ENCODE data around the gene VTI1A. TPM values are rescaled to one million over a fixed set of nuclear protein-coding genes. Genes with fewer than 3 reads are reported as not detected.
A peak's percentile ranks its signal among the peaks of the same experiment; 100 is the strongest.

Gene VTI1A
- total RNA-seq, 1 donor from 2014 or later = 33.3 TPM

GRCh38 chr10:112634096-112634830, 187.2 kb downstream of the VTI1A start:
- Histone ChIP-seq H3K9ac (ENCODE audit: low read length) (no peak overlapping the region), H3K4me1 (ENCODE audit: insufficient read depth, low read length) (peaks cover 7% of the 10 kb centered on the region), H4K20me1 (ENCODE audit: insufficient read depth, low read length) (no peaks in the 10 kb centered on the region), H3K9me3 (ENCODE audit: insufficient read depth, low read depth, low read length) (no peaks in the 10 kb centered on the region), H3K4me3 (ENCODE audit: insufficient read depth, low read depth, low read length) (no peak overlapping the region), H3K4me2 (ENCODE audit: low read length) (peak overlapping the region; percentile 10), H3K79me2 (ENCODE audit: insufficient read depth, low read length) (no peaks in the 10 kb centered on the region), H3K36me3 (ENCODE audit: insufficient read depth, low read length) (no peaks in the 10 kb centered on the region), H3K27me3 (ENCODE audit: insufficient read depth, low read length) (no peaks in the 10 kb centered on the region), H2AFZ (ENCODE audit: low read depth, low read length) (no peak overlapping the region), H3K27ac (ENCODE audit: low read depth, low read length) (no peak overlapping the region)
- DNase-seq (ENCODE audit: low read depth) = peak; percentile 54
- H3K27me3 Mint-ChIP-seq (ENCODE audit: low read depth, unreplicated experiment) = no peaks in the 10 kb centered on the region
- no peak overlapping the region for H3K27ac Mint-ChIP-seq (ENCODE audit: unreplicated experiment)
- H3K4me3 Mint-ChIP-seq (ENCODE audit: unreplicated experiment) = no peak overlapping the region
- H3K4me1 Mint-ChIP-seq (ENCODE audit: low read depth, unreplicated experiment) = peaks cover 28% of the 10 kb centered on the region
- TF ChIP-seq EZH2 (IDR thresholded peaks at IDR 0.05; ENCODE audit: insufficient read depth, low read length) = no peak
- no peaks in the 10 kb centered on the region for H3K9me3 Mint-ChIP-seq (ENCODE audit: unreplicated experiment)
- no peaks in the 10 kb centered on the region for H3K36me3 Mint-ChIP-seq (ENCODE audit: low read depth, unreplicated experiment)
- FAIRE-seq = peak; percentile 34

- Histone ChIP-seq H3K9ac (ENCODE audit: low read length) (no peak overlapping the region), H3K36me3 (ENCODE audit: insufficient read depth, low read length) (no peaks in the 10 kb centered on the region), H3K27me3 (ENCODE audit: insufficient read depth, low read length) (no peaks in the 10 kb centered on the region), H3K4me2 (ENCODE audit: low read length) (no peak overlapping the region), H3K9me3 (ENCODE audit: insufficient read depth, low read depth, low read length) (no peaks in the 10 kb centered on the region), H4K20me1 (ENCODE audit: insufficient read depth, low read length) (no peaks in the 10 kb centered on the region), H2AFZ (ENCODE audit: low read depth, low read length) (no peak overlapping the region), H3K27ac (ENCODE audit: low read depth, low read length) (no peak overlapping the region), H3K4me3 (ENCODE audit: insufficient read depth, low read depth, low read length) (no peak overlapping the region), H3K4me1 (ENCODE audit: insufficient read depth, low read length) (peaks cover 7% of the 10 kb centered on the region), H3K79me2 (ENCODE audit: insufficient read depth, low read length) (no peaks in the 10 kb centered on the region)
- TF ChIP-seq EZH2 (IDR thresholded peaks at IDR 0.05; ENCODE audit: insufficient read depth, low read length) (no peak), CTCF (IDR thresholded peaks at IDR 0.05; ENCODE audit: insufficient read depth, low read depth, low read length) (no peak)
- Mint-ChIP-seq H3K36me3 (ENCODE audit: low read depth, unreplicated experiment) (no peaks in the 10 kb centered on the region), H3K4me1 (ENCODE audit: low read depth, unreplicated experiment) (peaks cover 22% of the 10 kb centered on the region), H3K9me3 (ENCODE audit: unreplicated experiment) (no peaks in the 10 kb centered on the region), H3K27me3 (ENCODE audit: low read depth, unreplicated experiment) (no peaks in the 10 kb centered on the region), H3K4me3 (ENCODE audit: unreplicated experiment) (no peak overlapping the region), H3K27ac (ENCODE audit: unreplicated experiment) (no peak overlapping the region)
- no peak for DNase-seq (ENCODE audit: low read depth)
- FAIRE-seq = no peak
Measured at GRCh38 chr10:112637901-112638300, 190.9 kb downstream of the VTI1A start.

GRCh38 chr10:112639298-112639697, 192.3 kb downstream of the VTI1A start:
- Mint-ChIP-seq H3K4me3 (ENCODE audit: unreplicated experiment) (no peak overlapping the region), H3K27ac (ENCODE audit: unreplicated experiment) (no peak overlapping the region), H3K27me3 (ENCODE audit: low read depth, unreplicated experiment) (no peaks in the 10 kb centered on the region), H3K36me3 (ENCODE audit: low read depth, unreplicated experiment) (no peaks in the 10 kb centered on the region), H3K9me3 (ENCODE audit: unreplicated experiment) (no peaks in the 10 kb centered on the region), H3K4me1 (ENCODE audit: low read depth, unreplicated experiment) (peaks cover 12% of the 10 kb centered on the region)
- TF ChIP-seq CTCF (IDR thresholded peaks at IDR 0.05; ENCODE audit: insufficient read depth, low read depth, low read length) = no peak
- no peak for TF ChIP-seq EZH2 (IDR thresholded peaks at IDR 0.05; ENCODE audit: insufficient read depth, low read length)
- FAIRE-seq = no peak
- no peaks in the 10 kb centered on the region for H3K9me3 ChIP-seq (ENCODE audit: insufficient read depth, low read depth, low read length)
- no peaks in the 10 kb centered on the region for H3K79me2 ChIP-seq (ENCODE audit: insufficient read depth, low read length)
- no peaks in the 10 kb centered on the region for H3K27me3 ChIP-seq (ENCODE audit: insufficient read depth, low read length)
- H3K4me1 ChIP-seq (ENCODE audit: insufficient read depth, low read length) = peaks cover 1% of the 10 kb centered on the region
- no peak overlapping the region for H3K4me2 ChIP-seq (ENCODE audit: low read length)
- H4K20me1 ChIP-seq (ENCODE audit: insufficient read depth, low read length) = no peaks in the 10 kb centered on the region
- peak; percentile 58 for DNase-seq (ENCODE audit: low read depth)
- no peak overlapping the region for H2AFZ ChIP-seq (ENCODE audit: low read depth, low read length)
- H3K4me3 ChIP-seq (ENCODE audit: insufficient read depth, low read depth, low read length) = no peak overlapping the region
- H3K36me3 ChIP-seq (ENCODE audit: insufficient read depth, low read length) = no peaks in the 10 kb centered on the region
- peak overlapping the region; percentile 23 for H3K27ac ChIP-seq (ENCODE audit: low read depth, low read length)
- no peak overlapping the region for H3K9ac ChIP-seq (ENCODE audit: low read length)

All from astrocyte (in vitro differentiated cells and primary cell).